ENCODE measurements around the gene ZNF366.

Gene ZNF366

GRCh38 chr5:72402959-72403628 lies 104.1 kb downstream of the ZNF366 start:
- DNase-seq (ENCODE audit: low spot score), result no peak

- no peak for DNase-seq (ENCODE audit: low spot score)
Measured at GRCh38 chr5:72402381-72402890, 104.8 kb downstream of the ZNF366 start.

- no peak for DNase-seq (ENCODE audit: low spot score)
Measured at GRCh38 chr5:72400950-72401349, 106.3 kb downstream of the ZNF366 start.

DNA sequence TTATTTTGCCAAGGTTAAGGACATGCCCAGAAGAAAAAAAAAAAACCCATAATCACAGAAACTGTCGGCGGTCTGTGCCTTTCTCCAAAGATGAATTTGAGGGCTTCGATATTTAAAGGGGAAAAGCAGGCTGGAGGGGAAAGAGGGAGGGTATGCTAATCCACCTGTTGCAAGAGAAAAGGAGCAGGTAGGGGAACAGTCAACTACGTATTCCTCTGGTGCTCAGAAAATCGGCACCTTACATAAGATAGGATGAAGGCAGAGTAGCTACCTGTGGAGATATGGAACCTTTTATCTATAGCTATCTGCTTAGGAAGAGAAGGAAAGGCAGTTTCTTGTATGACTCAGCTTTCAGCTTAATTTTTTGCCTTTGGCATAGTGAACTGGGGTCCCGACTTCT lies 109.4 kb downstream of the ZNF366 start:
- DNase-seq (ENCODE audit: low spot score), result no peak

DNA sequence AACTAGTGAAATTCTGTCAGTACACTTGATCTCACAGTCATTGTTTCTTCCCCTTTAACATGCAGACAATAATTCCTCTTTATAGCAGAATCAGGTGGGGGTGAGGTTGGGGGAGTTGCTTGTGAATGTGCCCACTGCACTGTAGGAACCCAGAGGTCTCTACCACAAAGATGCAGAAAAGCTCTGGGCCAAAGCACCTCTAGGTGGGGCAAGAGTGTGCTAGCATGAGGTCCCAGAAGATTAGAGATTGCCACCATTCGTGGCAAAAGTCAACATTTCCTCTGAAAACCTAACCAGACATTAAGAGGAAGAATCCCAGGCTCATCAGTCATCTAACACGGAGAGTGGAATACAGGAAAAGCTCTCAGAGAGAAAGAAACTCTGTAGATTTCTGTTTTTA lies 112.5 kb downstream of the ZNF366 start:
- DNase-seq (ENCODE audit: low spot score), result no peak

DNA sequence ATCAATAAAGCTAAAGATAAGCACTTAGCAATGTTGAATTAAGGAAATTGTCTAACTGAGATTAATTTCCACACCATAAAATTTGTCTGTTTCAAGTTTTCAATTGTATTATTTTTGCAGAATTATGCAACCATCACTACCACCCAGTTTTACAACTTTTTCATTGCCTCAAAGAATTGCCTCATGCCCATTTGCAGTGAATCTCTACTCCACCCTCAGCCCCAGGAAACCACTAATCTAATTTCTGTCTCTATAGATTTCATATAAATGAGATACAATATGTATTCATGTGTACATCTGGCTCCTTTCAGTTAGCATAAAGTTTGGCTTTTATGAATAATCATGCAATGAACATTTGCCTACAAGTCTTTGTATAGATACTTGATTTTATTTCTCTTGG lies 114.2 kb downstream of the ZNF366 start:
- no peak for DNase-seq (ENCODE audit: low spot score)

Measured in LoVo (cell line).